Fibroblast of skin of right biceps (primary cell): ENCODE measurements around the gene AUP1.

Experiments
- DNase-seq: peaks from one replicate; pipeline ENCODE4 v3.0.0-alpha.2; 2013

AUP1 gene

DNA sequence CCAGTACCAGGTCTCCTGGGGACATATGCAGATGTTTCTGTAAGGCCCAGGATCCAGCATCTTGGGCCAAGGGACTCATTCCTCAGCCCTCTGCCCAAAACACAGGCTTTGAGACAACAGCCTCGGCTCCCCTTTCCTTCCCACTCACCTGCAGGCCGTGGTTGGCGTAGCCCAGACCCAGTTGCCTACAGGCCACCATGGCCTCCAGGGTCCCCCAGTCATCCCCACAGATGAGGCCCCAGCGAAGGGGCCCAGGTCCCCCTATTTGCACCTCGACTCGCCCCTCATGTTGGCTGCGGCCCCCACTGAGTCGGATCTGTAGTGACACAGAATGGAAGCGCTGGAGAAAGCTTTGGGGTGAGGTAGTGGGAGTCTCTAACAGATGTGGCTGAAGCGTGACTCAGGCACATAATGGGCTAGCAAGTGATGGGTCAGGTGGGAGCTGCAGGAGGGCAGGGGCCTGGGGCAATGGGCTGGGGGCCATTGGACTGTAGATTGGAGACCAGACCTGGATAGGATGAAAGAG lies 6.0 kb upstream of the AUP1 start:
- no peak for DNase-seq

- DNase-seq: no peak
These were observed 4.9 kb upstream of the AUP1 start for GRCh38 chr2:74534411-74534810.

GRCh38 chr2:74533464-74533863 lies 4.0 kb upstream of the AUP1 start:
- DNase-seq: no peak

GRCh38 chr2:74532222-74532621 lies 2.7 kb upstream of the AUP1 start:
- peak; percentile 50 for DNase-seq

DNA sequence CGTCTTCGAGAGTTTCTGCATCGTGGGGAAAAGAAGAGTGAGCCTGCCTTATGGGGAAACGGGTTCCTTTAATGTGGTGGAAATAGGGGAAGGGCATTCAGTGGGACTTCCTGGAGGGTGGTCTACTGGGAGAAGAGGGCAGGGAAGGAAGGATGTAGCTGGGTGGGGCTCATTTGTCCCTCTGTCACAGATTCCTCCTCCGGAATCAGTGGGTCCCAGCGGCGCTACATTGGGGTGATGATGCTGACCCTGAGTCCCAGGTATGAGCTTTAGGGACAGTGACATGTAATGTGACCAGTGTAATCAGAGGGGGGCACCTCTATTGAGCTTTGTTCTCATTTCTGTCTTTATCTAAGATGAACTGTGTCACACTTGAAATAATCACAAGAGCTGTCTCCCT lies 2.2 kb upstream of the AUP1 start:
- no peak for DNase-seq

DNA sequence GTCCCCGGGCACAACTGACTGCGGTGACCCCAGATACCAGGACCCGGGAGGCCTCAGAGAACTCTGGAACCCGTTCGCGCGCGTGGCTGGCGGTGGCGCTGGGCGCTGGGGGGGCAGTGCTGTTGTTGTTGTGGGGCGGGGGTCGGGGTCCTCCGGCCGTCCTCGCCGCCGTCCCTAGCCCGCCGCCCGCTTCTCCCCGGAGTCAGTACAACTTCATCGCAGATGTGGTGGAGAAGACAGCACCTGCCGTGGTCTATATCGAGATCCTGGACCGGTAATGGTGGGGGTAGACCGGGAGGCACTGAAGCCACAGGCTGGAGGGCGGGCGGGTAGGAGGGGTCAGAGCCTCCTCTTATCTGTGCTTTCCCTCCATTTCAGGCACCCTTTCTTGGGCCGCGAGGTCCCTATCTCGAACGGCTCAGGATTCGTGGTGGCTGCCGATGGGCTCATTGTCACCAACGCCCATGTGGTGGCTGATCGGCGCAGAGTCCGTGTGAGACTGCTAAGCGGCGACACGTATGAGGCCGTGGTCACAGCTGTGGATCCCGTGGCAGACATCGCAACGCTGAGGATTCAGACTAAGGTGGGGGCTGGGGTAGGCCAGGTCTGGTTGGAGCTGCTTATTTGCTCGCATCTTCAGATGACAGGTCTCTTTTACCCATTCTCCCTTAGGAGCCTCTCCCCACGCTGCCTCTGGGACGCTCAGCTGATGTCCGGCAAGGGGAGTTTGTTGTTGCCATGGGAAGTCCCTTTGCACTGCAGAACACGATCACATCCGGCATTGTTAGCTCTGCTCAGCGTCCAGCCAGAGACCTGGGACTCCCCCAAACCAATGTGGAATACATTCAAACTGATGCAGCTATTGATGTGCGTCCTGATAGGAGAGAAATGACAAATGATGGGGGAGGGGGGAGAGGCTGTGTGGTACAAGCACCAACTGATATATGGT lies 1.0 kb upstream of the AUP1 start:
- no peak for DNase-seq

- DNase-seq: no peak
These were observed 728 bp downstream of the AUP1 start for GRCh38 chr2:74528600-74529356.

GRCh38 chr2:74527741-74528140 lies 1.8 kb downstream of the AUP1 start:
- no peak for DNase-seq

DNA sequence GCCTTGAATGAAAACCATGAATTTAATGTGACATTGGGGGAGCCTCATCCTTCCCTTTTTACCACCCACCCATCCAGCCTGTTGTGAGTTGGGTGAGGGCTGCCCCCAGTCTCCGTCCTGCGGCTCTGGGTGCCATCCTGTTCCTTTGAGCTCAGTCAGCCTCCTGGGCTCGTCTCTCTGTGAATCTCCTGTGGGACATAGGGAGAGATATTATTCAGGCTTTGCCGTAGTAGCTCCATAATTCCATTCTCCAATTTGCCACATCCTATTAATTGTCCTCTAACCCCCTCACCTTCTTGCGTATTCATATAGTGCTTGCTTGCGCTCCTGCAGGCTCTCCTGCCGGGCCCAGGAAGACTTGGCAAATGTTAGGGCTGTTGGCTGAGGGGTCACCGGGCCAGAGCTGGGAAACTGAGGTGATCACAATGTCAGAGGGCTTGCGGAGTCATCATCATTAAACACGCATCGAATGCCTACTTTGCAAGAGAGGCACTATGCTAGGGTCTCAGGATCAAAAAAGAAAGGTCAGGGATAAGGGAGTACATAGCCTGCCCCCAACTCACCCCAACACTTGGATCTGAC lies 2.8 kb downstream of the AUP1 start:
- no peak for DNase-seq

GRCh38 chr2:74525717-74526648 lies 3.5 kb downstream of the AUP1 start, which contains the start of gene DQX1:
TSS of gene DQX1 (minus strand) at chr2:74526231. CDS start at chr2:74525729, 502 bp downstream.
- peak; percentile 42 for DNase-seq

DNA sequence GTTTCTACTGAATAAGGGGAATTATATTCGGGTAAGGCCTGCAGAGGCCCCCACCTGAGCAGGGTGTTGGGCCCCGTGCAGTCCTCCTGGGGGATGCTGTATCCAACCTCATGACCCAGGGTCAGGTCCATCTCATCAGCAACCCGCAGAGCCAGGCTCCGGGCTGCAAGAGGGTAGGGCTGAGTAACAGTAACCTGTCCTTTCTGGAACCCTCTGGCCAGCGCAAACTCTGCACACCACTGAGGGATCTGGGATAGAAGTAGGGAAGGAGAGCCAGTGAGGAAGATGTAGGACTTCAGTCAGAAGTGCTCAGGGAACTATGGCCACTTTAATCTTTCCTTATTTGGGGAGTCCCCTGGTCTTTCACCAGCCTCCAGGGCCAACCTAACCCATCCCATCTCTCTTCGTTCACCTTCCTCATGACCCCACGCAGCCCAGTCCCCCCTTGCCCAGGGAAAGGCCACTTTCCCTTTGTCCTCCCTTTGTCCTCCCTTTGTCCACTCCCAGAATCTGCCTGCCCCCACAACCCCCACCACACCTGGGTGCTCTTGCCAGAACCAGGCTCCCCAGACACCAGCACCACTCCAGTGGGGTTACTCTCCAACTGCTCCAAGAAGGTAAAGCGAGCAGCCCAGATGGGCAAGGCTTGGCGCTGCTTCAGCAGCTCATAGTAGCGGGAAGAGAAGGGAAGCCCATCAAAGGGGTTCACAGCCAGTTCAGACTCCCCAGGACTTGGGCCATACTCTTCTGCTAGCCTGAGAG lies 4.4 kb downstream of the AUP1 start:
- no peak for DNase-seq

DNA sequence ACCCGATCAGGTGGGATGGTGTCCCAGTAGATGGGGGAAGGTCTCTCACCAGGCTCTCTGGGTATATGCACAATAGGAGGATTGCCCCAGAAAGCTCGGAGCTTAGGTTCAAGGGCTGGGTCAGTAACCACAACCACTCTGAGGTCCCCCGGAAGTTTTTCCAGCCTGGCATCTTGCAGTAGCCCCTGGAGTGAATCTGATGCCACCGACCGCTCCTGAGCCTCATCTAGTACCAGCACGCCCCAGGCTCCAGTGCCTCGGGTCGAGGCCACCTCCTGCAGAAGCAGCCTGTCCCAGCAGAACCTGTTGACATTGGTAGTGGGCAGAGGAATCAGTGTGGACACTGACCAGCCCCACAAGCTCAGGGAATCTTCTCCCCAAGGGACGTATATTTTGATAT lies 5.5 kb downstream of the AUP1 start:
- DNase-seq: no peak

GRCh38 chr2:74522516-74522915 lies 7.0 kb downstream of the AUP1 start:
- DNase-seq: no peak

DNA sequence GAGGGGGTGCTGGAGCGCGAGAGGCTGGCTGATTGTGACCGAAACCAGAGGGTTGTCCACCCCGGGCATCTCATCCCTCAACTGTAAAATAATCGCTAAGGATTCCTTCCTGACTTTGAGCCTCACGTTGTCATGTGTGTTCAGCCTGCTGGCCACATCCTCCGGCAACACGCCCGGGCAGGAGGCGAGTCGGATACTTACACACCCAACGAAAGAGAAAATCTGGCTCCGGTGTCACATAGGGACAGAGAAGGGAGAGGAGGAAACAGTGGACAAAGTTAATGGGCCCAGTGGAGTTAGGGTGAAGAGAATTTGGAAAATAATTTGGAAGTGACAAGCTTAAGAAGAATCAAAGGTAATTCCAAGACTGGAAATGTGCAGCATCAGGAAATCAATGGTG lies 12.9 kb downstream of the AUP1 start:
- no peak for DNase-seq

GRCh38 chr2:74515981-74516633 lies 13.4 kb downstream of the AUP1 start:
- peak; percentile 67 for DNase-seq

DNA sequence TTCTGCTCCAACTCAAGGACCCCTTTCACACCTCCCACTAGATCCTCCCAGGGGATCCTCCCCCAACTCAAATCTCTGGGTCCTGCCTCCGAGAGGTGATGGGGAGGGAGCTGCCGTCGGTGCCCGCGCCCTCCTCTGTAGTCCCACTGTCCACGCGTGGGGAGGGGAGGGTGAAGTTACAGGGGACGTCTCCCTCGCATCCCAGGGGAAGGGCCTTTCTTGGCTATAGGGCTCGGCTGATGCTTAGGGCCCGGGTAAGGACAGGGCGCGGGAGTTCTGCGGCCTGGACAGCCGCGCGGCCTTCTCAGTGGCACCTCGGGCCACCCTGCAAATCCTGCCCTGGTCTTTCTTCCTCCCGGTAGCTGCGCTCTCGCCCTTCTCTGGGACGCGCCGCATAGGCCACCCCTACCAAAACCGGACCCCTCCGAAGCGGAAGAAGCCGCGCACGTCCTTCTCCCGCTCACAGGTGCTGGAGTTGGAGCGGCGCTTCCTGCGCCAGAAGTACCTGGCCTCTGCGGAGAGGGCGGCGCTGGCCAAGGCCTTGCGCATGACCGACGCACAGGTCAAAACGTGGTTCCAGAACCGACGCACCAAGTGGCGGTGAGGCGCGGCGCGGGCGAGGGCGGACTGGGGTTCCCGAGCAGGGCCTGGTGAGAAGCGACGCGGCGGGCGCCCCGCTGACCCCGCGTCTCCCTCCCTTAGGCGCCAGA lies 14.1 kb downstream of the AUP1 start:
- DNase-seq: no peak

- no peak for DNase-seq
These were observed 14.9 kb downstream of the AUP1 start, which contains the start of gene TLX2 for GRCh38 chr2:74514368-74515270. TSS of gene TLX2 (plus strand) at chr2:74514450. CDS start at chr2:74514807, 357 bp downstream.

GRCh38 chr2:74513605-74514367 lies 15.7 kb downstream of the AUP1 start:
- no peak for DNase-seq
